DMS153 treated with DMSO at 0.1 percent for 48 hours (cell line): ENCODE measurements around the gene TLL2.

ENCODE experiments used
- DNase-seq: peaks from one replicate; lab custom pipeline; 2025; ENCODE audit not compliant: unreplicated experiment; lab: John Stamatoyannopoulos, UW

The TLL2 gene

DNA sequence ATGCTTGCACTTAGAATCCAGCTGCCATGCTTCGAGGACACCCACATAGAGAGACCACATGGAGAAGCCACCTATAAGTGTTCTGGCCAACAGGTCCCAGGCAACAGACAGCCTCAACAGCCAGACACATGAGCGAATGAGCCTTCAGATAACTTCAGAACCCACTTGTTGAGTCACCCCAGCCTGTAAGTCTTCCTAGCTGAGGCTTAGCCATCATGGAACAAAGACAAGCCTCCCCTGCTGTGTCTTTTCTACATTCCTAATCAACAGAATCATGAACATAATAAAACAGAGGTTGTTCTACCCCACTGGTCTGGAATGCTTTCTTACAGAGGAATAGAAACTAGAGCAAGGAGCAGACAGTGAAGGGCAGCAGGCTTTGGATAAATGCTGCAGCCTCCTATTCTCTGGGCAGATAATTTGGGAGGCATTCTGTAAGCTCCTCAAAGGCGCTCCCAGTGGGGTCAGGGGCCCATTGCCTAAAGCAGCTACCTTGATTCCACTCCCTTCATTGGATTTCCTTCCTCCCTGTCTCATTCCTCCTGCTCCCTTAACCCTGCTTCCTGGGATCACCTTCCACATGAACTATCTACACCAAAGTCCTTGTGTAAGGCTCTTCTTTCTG is 4.6 kb downstream of the TLL2 start:
- no peak for DNase-seq

DNA sequence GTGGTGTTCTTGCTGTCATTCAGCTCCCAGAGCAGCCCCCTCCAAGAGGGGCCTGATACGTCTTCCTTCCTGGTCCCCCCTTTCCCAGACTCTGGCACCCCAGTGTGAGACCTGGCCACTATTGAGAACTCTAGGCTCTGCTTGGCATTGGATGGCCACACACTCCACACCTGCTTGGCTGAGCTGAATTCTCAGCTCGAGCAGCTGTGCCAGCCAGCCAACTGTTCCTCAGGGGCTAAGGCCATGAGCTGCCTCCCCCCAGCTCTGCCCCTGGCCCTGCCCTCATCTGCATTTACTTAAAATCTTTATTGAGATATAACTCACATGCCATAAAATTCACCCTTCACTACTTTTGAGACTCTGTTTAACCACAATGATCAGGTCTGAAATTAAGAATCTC is 6.7 kb downstream of the TLL2 start:
- DNase-seq: no peak

DNA sequence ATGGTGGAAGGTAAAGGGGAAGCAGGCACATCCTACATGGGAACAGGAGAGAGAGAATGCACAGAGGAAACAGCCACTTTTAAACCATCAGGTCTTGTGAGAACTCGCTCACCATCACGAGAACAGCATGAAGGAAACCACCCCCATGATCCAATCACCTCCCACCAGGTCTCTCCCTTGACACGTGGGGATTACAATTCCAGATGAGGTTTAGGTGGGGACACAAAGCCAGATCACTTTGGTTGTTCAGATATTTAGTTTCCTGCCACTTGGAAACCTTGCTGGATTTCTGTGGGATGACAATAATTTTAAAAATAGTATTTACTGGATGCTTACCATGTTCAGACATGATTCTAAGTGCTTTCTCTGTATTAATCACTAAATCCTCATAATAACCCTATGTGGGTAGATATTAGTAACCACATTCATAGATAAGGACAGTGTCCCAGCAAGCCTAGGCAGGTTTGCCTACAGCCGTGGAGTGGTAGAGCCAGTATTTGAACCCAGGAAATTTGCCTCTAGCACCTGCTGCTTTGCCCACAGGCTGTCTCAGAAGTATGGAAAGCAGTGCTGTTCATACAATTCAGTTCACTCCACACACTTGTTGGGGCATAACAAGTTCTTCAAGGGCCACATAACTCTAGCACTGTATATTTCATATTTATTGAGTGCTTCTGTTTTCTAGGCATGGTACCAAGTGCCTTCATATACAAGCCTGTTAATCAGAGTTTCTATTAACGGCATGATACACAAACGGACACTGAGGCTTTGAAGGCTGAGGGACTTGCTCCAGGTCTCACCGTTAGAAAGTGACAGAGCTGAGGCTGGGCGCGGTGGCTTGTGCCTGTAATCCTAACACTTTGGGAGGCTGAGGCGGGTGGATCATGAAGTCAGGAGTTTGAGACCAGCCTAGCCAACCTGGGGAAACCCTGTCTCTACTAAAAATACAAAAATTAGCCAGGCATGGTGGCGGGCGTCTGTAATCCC is 8.3 kb downstream of the TLL2 start:
- no peak for DNase-seq

GRCh38 chr10:96502561-96503282 is 11.0 kb downstream of the TLL2 start:
- no peak for DNase-seq

DNA sequence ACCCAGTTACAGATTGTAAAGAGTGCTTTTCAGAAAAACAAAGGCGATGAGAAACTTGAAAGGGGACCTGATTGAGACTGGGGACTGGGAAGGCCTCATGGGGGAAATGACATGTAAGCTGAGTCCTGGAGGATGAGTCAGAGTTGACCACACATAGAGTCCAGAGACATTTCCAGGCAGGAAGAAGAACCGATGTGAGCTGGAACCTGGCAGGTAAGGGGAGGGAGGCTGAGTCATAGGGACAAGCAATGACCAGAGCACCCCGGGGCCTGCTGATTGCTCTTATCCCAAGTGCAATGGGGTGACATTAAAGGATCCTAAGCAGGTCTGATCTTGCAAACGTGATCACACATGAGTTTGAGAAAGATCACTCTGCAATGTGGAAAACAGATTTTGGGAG is 11.7 kb downstream of the TLL2 start:
- DNase-seq: no peak

GRCh38 chr10:96500519-96500918 is 13.2 kb downstream of the TLL2 start:
- DNase-seq: no peak

DNA sequence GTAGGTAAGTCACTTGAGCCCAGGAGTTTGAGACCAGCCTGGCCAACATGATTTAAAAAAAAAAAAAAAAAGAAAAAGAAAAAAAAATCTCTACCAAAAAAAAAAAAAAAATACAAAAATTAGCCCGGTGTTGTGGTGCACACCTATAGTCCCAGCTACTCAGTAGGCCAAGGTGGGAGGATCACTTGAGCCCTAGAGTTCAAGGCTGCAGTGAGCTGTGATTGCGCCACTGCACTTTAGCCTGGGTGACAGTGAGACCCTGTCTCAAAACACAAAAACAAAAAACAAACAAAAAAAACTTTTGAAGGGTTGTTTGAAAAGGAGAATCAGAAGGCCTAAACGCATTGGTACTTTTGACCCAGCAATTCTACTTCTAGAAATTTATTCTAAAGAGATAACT is 13.7 kb downstream of the TLL2 start:
- DNase-seq: no peak

DNA sequence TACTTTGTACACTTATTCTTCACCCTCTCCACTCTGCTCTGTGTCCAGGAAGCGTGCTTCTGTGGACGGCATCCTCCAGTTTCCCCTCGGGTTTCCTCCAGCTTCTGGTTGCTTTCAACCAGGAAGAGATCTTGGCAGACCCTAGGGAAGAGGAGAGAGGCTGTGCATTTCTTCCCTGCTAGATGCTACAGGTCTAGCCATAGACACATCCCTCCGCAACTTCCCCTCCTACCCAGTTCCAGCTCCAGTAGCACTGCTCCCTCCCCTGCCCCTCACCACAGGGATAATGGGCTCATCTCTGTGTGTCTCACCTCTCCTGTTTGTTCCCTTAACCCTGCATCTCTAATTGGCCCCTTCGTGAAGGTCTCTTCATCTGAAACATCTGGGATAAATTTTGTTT is 16.3 kb downstream of the TLL2 start:
- DNase-seq: no peak

GRCh38 chr10:96496281-96496925 is 17.3 kb downstream of the TLL2 start:
- DNase-seq: no peak

GRCh38 chr10:96495544-96495943 is 18.2 kb downstream of the TLL2 start:
- DNase-seq: no peak

GRCh38 chr10:96494694-96495093 is 19.0 kb downstream of the TLL2 start:
- DNase-seq: no peak

DNA sequence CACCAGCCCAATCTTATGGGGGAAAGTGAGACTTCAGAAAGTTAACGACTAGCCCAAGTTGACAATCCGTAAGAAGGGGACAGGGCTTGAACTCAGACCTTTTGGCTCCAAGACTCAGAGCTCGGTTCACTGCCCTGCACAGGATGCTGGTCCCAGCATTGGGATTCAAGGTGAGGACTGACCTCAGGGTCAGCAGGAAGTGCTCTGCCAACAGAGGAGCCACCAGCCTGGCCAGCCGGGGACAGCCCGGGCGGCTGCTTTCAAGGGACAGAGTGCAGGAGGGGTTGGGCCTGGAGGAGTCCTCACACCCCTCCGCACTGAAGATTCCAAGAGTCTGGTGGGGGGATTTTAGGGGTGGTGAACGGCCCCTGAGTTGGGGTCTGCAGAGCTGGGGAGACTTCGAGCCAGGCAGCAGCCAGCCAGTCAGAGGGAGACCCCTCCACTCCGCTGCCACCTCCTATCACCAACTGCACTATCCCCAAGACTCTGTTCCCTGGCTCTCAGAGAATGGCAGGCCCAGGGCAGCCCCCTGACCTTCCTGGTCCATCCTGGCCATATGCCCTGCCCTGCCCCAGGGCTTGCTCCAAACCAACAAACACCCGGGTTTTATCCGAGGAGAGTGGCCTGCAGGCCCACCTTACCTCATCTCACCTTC is 19.7 kb downstream of the TLL2 start:
- DNase-seq: no peak

GRCh38 chr10:96493254-96493653 is 20.5 kb downstream of the TLL2 start:
- no peak for DNase-seq

GRCh38 chr10:96491303-96491702 is 22.4 kb downstream of the TLL2 start:
- DNase-seq: no peak

- no peak for DNase-seq
Measured at GRCh38 chr10:96488161-96488935, 25.4 kb downstream of the TLL2 start.

DNA sequence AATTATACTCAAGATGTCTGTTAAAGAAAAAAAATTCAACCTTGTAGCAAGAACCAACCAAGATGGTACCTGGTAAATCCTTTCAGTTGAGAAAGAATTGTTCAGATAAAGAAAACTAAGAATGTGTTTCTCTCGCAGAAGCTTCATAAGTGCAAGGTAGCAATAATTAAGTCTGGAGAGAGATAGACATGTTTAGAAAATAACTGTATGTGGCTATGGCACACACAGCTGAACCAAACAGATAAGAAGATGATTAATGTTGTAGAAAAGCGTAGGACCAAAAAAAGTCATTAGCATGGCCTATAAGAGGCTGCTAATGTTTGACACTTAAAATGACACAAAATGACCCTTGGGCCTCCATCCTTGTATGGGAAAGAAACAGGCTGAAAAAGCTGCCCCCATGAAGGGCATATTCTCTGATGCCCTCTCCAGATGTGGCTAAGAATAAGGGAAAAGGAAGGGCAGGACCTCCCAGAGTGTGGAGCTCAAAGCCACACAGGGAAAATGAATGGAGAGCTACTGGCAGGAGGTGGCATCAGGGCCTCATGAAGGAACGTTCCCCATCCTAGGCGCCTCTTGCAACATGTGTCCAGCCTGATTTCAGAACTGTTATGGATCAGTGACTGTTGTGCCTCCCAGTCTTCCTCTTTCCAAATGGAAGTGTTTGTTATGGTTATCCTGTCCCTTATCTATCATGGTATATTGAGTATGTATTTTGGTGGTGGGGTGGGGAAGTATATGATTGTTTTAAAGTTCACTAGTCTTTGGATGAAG is 30.7 kb downstream of the TLL2 start:
- DNase-seq: no peak

DNA sequence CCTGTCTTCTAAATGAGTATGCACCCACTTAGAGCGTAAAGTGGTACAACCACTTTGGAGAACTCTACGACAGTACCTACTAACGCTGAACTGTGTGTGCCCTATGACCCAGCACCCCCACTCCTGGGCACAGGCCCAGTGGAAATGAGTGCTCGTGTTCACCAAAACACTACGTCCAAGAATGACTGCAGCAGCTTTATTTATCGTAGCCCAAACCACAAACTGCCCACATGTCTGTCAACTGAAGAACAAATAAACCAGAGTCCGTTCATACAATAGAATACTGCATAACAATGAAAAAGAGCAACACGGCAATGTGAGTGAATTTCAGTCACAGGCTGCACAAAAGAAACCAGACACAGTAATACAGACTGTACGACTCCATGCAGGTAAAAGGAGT is 35.4 kb downstream of the TLL2 start:
- no peak for DNase-seq

GRCh38 chr10:96473866-96474265 is 39.9 kb downstream of the TLL2 start:
- DNase-seq: no peak

DNA sequence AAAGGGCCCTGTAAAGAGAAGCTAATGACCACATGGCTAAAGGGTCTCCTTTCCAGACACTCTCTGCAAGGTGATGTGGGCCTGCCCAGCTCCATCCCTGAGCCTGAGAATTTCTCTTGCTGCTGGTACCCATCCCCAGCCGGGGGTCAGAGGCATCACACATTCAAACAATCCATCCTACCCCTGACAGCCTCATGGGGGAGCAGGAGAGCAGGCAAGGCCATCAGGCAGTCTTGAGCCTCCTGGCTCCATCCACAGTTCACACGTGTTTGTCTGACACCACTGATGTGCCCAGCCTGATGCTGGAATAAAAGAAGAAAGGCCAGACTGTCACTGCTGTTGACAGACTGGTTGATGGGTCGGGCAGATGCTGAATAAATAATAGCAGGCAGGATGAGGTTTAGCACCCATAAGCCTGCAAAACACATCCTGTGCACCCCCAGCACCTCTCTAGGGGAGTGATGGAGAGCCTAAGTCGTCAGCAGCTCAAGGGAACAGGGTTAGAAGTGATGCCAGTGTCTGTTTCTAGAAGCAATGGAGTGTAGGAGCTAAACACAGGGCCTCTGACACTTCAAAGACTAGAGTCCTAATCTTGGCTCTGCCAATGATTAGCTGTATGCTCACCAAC is 43.5 kb downstream of the TLL2 start:
- DNase-seq: no peak
